Heart left ventricle (tissue), 16 donors: ENCODE results near the gene BAIAP2. TPM values are rescaled to one million over a fixed set of nuclear protein-coding genes. Genes with fewer than 3 reads are reported as not detected.

ENCODE experiments used
- ATAC-seq, 4 donors: fragments of 200-7000 bp; cut with Tn5 transposase; one replicate each; pipeline ENCODE4 v1.9.1; 2020 to 2022; ENCODE audit warnings: moderate library complexity in 4 of 4, mild to moderate bottlenecking in 3 of 4, moderate number of reproducible peaks in 1 of 4
- DNase-seq, 5 donors: peaks; one replicate each; pipeline ENCODE4 v3.0.0-alpha.2; 2020
- H3K27ac ChIP-seq, 12 donors: fragments of 200-600 bp; sonication (generic) in 4 of 12; one replicate each; pipeline versions ENCODE4 v1.5.0 to v1.8.0; 2016 to 2022; ENCODE audit warnings: mild to moderate bottlenecking in 2 of 12
- H3K27me3 ChIP-seq, 9 donors: fragments of 200-600 bp; sonication (generic) in 2 of 9; one replicate each; pipeline versions ENCODE4 v1.5.1 to v1.8.0; 2016 to 2022; ENCODE audit warnings: mild to moderate bottlenecking in 3 of 9
- H3K36me3 ChIP-seq, 9 donors: fragments of 200-600 bp; sonication (generic) in 2 of 9; one replicate each; pipeline versions ENCODE4 v1.5.0 to v1.8.0; 2018 to 2022; ENCODE audit warnings: mild to moderate bottlenecking in 2 of 9
- H3K4me1 ChIP-seq, 12 donors: fragments of 200-600 bp; sonication (generic) in 4 of 12; one replicate each; pipeline versions ENCODE4 v1.5.0 to v1.8.0; 2016 to 2022; ENCODE audit warnings: mild to moderate bottlenecking in 3 of 12
- H3K4me3 ChIP-seq, 12 donors: fragments of 200-600 bp; sonication (generic) in 4 of 12; one replicate each; pipeline versions ENCODE4 v1.5.0 to v1.8.0; 2017 to 2022; ENCODE audit warnings: mild to moderate bottlenecking in 9 of 12, moderate library complexity in 4 of 12
- H3K9me3 ChIP-seq, 12 donors: fragments of 200-600 bp; sonication (generic) in 4 of 12; one replicate each; pipeline versions ENCODE4 v1.5.0 to v1.8.0; 2016 to 2022; ENCODE audit warnings: mild to moderate bottlenecking in 1 of 12
- POLR2A ChIP-seq, 2 donors: fragments of 450-650 bp; IDR thresholded peaks; one replicate each; pipeline ENCODE4 v1.6.1; 2017; ENCODE audit warnings: antibody characterized with exemption in 2 of 2, mild to moderate bottlenecking in 2 of 2, moderate library complexity in 2 of 2
- WGBS, 4 donors: extraction: QIAGEN DNeasy Blood & Tissue Kit in 2 of 4; methylation state at CpG; one replicate each; pipeline versions ENCODE4 v1.1.5 to v1.1.7; 2013 to 2018; 5-methylcytosine and 5-hydroxymethylcytosine counted together
- intact Hi-C, 10 donors: fragments of 100-400 bp; cut with DNase I; formaldehyde crosslinking; loops; one replicate each; pipeline versions ENCODE4 v1.11.1 to v1.14.2; 2022
- polyA plus RNA-seq, 2 donors: library from polyadenylated mRNA; stranded (reverse); fragments of 200-250 nt; gene quantifications; one replicate each; pipeline ENCODE4 v1.2.3, GENCODE V29; 2013
- total RNA-seq, 9 donors: library from RNA; depleted of rRNA in 2 of 9; stranded (reverse); fragments of >200 nt in 2 of 9; fragmentation: NEBNext Ultra II Directional in 3 of 9; extraction: Animal tissue kit (Norgen Biotek cat#: 25700) in 3 of 9; gene quantifications; one replicate each; pipeline versions ENCODE4 v1.1.0 to v1.2.4, GENCODE V29; 2016 to 2023
- TF ChIP-seq, protein P1 (sequence below), 12 donors: fragments of 200-600 bp; sonication (generic) in 4 of 12; IDR thresholded peaks; one replicate each; pipeline versions ENCODE4 v1.5.0 to v1.8.0; 2018 to 2022; ENCODE audit warnings: antibody characterized with exemption in 12 of 12, mild to moderate bottlenecking in 5 of 12
- donor health status: ischemic (EF 13 %, LVEDD 7.1; RV severe dilation, severe dysfunction).
- donor health status: healthy with polysubstance abuse.
- donor health status: DM: no; HTN: yes; CAD: no.
- donor health status: DM: no; HTN: no; CAD: no.
- donor health status: ischemic (EF 25% LVEDD 6.9; RV normal size, moderate dysfunction).
- donor health status: ischemic (EF 25% LVEDD 5.7; RV mildly dilated, moderate dysfunction).
- donor health status: healthy.
- donor health status: DM: yes; HTN: yes; CAD: no.
- donor health status: ischemic (EF 35%, LVEDD 5.7; RV mildly dilated, moderate dysfunction).
- donor health status: nonischemic (EF 11% LVEDD 7.7; RV severe dilation, severe dysfunction).
- donor health status: DM: yes; HTN: yes; CAD: no.
- donor health status: PGD.
- donor health status: ischemic (EF 29% LVEDD 5.4; RV normal size, mild dysfunction).
- donor health status: nonischemic (EF 23%, LVEDD 6.1; RV moderate dilation, normal function).

The BAIAP2 gene
- total and polyA plus RNA-seq, 11 donors = 8.9 to 30.2 (median 18.5) TPM

DNA sequence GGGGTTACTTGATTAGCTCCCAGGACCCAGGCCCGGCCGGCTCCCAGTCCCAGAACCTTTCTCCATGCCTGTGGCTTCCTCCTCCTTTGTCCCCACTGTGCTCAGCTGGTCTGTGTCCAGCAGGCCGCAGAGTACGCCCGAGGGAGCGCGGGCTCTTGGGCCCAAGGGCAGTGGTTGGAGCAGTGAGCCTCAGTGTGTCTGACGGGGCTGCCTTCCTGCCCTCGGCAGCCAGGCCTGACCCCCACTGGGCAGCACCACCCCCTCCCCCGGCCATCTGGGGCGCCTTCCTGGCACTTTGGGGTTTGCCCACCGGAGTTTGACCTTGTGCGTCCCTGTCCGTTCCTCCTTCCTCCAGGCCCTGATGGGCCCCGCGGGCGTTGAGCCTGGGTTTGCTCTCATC lies 67.9 kb downstream of the BAIAP2 start:
- ATAC-seq (no peak), DNase-seq (no peak)
- 91 to 94% (median 93%) methylated on average over 17 of the region's 17 CpGs for WGBS, 4 donors
- H3K4me1 ChIP-seq = peaks cover 0 to 15% (median under 1%) of the 10 kb centered on the region in 12 donors
- no peak for TF ChIP-seq POLR2A (IDR thresholded peaks at IDR 0.05)
- TF ChIP-seq, protein P1, sequence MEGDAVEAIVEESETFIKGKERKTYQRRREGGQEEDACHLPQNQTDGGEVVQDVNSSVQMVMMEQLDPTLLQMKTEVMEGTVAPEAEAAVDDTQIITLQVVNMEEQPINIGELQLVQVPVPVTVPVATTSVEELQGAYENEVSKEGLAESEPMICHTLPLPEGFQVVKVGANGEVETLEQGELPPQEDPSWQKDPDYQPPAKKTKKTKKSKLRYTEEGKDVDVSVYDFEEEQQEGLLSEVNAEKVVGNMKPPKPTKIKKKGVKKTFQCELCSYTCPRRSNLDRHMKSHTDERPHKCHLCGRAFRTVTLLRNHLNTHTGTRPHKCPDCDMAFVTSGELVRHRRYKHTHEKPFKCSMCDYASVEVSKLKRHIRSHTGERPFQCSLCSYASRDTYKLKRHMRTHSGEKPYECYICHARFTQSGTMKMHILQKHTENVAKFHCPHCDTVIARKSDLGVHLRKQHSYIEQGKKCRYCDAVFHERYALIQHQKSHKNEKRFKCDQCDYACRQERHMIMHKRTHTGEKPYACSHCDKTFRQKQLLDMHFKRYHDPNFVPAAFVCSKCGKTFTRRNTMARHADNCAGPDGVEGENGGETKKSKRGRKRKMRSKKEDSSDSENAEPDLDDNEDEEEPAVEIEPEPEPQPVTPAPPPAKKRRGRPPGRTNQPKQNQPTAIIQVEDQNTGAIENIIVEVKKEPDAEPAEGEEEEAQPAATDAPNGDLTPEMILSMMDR (IDR thresholded peaks at IDR 0.05) = no peak
- H3K9me3 ChIP-seq = no peaks in the 10 kb centered on the region
- H3K36me3 ChIP-seq = peaks cover 0 to 58% (median 4%) of the 10 kb centered on the region in 9 donors
- no peak overlapping the region for H3K4me3 ChIP-seq
- intact Hi-C loops = loop anchor here in 6 of 10 donors (2.0 to 10.0 kb wide), 6 partner anchors 81 to 678 kb away; partner anchors contain the start of gene CHMP6 (in 1 of the 6)
- H3K27ac ChIP-seq = no peak overlapping the region
- H3K27me3 ChIP-seq = no peaks in the 10 kb centered on the region

DNA sequence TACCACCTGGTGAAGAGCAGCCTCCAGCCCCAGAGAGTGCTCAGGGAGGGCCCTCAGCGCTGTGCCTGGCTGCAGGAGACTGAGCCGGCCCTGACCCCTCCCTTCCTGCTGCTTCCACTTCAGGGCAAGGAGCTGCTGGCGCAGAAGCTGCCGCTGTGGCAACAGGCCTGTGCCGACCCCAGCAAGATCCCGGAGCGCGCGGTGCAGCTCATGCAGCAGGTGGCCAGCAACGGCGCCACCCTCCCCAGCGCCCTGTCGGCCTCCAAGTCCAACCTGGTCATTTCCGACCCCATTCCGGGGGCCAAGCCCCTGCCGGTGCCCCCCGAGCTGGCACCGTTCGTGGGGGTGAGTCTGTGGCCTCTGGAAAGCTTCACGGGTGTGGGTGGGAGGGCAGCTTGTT lies 68.4 kb downstream of the BAIAP2 start:
- Histone ChIP-seq H3K4me3 (no peak overlapping the region), H3K36me3 (peaks cover 0 to 59% (median 4%) of the 10 kb centered on the region in 9 donors), H3K27me3 (no peaks in the 10 kb centered on the region), H3K9me3 (no peaks in the 10 kb centered on the region), H3K27ac (no peak overlapping the region), H3K4me1 (peaks cover 0 to 10% (median 0%) of the 10 kb centered on the region in 12 donors)
- ATAC-seq (no peak), DNase-seq (no peak)
- TF ChIP-seq POLR2A (IDR thresholded peaks at IDR 0.05) = no peak
- TF ChIP-seq, protein P1 (IDR thresholded peaks at IDR 0.05) = no peak
- intact Hi-C loops = loop anchor here in 6 of 10 donors (2.0 to 10.0 kb wide), 6 partner anchors 81 to 679 kb away; partner anchors contain the start of gene CHMP6 (in 1 of the 6)
- WGBS, 4 donors = 93 to 96% (median 94%) methylated on average over 19 to 20 of the region's 20 CpGs

DNA sequence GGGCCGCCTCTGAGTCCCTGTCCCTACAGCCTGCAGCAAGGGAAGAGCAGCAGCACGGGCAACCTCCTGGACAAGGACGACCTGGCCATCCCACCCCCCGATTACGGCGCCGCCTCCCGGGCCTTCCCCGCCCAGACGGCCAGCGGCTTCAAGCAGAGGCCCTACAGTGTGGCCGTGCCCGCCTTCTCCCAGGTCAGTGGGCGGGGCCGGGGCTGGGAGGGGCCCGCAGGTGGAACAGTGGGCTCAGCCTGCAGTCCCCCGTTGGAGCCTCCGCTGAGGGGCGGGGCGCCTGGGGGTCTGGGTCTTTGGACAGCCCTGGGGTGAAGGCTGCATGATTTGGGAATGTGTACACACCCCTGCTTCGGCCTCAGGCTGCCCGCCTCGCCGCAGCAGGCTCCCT lies 71.8 kb downstream of the BAIAP2 start:
- no peaks in the 10 kb centered on the region for H3K9me3 ChIP-seq
- intact Hi-C loops = loop anchor here in 3 of 10 donors (10.0 kb wide), 2 partner anchors 242 to 682 kb away; no protein-coding TSS in a partner anchor
- H3K27ac ChIP-seq = no peak overlapping the region
- peaks cover 0 to 3% (median 0%) of the 10 kb centered on the region in 12 donors for H3K4me1 ChIP-seq
- peaks cover 0 to 57% (median 8%) of the 10 kb centered on the region in 9 donors for H3K36me3 ChIP-seq
- no peaks in the 10 kb centered on the region for H3K27me3 ChIP-seq
- H3K4me3 ChIP-seq = no peak overlapping the region
- no peak for ATAC-seq
- WGBS, 4 donors = 73 to 94% (median 93%) methylated on average over 2 to 24 of the region's 24 CpGs
- TF ChIP-seq POLR2A (IDR thresholded peaks at IDR 0.05) = no peak
- TF ChIP-seq, protein P1 (IDR thresholded peaks at IDR 0.05) = no peak
- DNase-seq = no peak

DNA sequence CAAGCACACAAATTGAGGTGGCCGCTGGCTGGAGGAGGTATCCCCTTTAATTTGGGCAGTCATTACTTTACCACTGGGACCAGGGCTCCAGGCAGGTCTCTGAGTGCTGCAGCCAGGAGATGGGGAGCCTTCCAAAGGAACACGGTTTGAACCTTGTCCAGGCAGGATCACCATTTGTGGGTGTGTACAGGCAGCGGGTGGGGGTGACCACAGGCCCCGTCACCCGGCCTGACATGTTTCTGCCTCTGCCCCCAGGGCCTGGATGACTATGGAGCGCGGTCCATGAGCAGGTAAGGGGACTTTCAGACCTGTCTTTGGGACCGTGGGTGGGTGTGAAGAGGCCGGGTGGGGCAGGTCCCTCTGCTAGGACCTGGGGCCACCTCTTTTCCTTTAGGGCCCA lies 73.3 kb downstream of the BAIAP2 start:
- H3K4me1 ChIP-seq = no peaks in the 10 kb centered on the region
- H3K36me3 ChIP-seq = peaks cover 0 to 59% (median 8%) of the 10 kb centered on the region in 9 donors
- TF ChIP-seq POLR2A (IDR thresholded peaks at IDR 0.05) = no peak
- TF ChIP-seq, protein P1 (IDR thresholded peaks at IDR 0.05) = no peak
- no peaks in the 10 kb centered on the region for H3K27me3 ChIP-seq
- 75 to 91% (median 87%) methylated on average over 4 to 9 of the region's 9 CpGs for WGBS, 4 donors
- H3K4me3 ChIP-seq = no peak overlapping the region
- no peak for ATAC-seq
- intact Hi-C loops = loop anchor here in 3 of 10 donors (10.0 kb wide), 2 partner anchors 243 to 683 kb away; no protein-coding TSS in a partner anchor
- DNase-seq = no peak
- H3K9me3 ChIP-seq = no peaks in the 10 kb centered on the region
- no peak overlapping the region for H3K27ac ChIP-seq
